PC-3 (cell line): Measurements from ENCODE around the gene SULT1C4. TPM values are rescaled to one million over a fixed set of nuclear protein-coding genes. Genes with fewer than 3 reads are reported as not detected.

Experiments
- ATAC-seq: fragments of 200-7000 bp; cut with Tn5 transposase; 2 replicates; pipeline ENCODE4 v1.9.1; 2020; ENCODE audit warnings: mild to moderate bottlenecking, moderate library complexity
- BruUV-seq: library from RNA; stranded (reverse); fragments of 400-500 nt; replicated peaks from 2 replicates; lab custom pipeline; 2021; lab: Mats Ljungman, UMichigan
- CTCF ChIA-PET: fragments of 300-600 bp; sonication (Branson Sonifier 250); formaldehyde crosslinking; loops from one replicate; lab custom pipeline; 2022; ENCODE audit warnings: antibody characterized with exemption; lab: Charles Lee
- POLR2A ChIA-PET: fragments of 300-600 bp; sonication (Branson Sonifier 250); formaldehyde crosslinking; loops from one replicate; lab custom pipeline; 2022; ENCODE audit warnings: antibody characterized with exemption; ENCODE audit not compliant: unreplicated experiment; lab: Charles Lee
- DNase-seq: peaks from one replicate; pipeline ENCODE4 v3.0.0-alpha.2; 2015
- H2AFZ ChIP-seq: fragments of 300-600 bp; sonication (generic); 2 replicates; pipeline ENCODE4 v1.6.0; 2016; ENCODE audit warnings: antibody characterized with exemption, low read length
- H3F3A ChIP-seq: fragments of 300-600 bp; sonication (generic); one replicate; pipeline ENCODE4 v1.6.0; 2017; ENCODE audit warnings: antibody characterized with exemption, low read length, control low read depth, mild to moderate bottlenecking; ENCODE audit not compliant: unreplicated experiment
- H3K27ac ChIP-seq: fragments of 300-600 bp; sonication (generic); 2 replicates; pipeline ENCODE4 v1.5.1; 2016; ENCODE audit warnings: mild to moderate bottlenecking, low read length
- H3K27me3 ChIP-seq: fragments of 300-600 bp; sonication (generic); 2 replicates; pipeline ENCODE4 v1.6.1; 2016; ENCODE audit warnings: low read length, mixed read lengths
- H3K36me3 ChIP-seq: fragments of 300-600 bp; sonication (generic); 2 replicates; pipeline ENCODE4 v1.6.1; 2016; ENCODE audit warnings: low read depth, mixed run types, low read length, mixed read lengths
- H3K4me1 ChIP-seq: fragments of 300-600 bp; sonication (generic); 2 replicates; pipeline ENCODE4 v1.5.1; 2016; ENCODE audit warnings: low read length; ENCODE audit not compliant: insufficient read depth
- H3K4me2 ChIP-seq: fragments of 300-600 bp; sonication (generic); 2 replicates; pipeline ENCODE4 v1.6.0; 2016; ENCODE audit warnings: low read length
- H3K4me3 ChIP-seq: fragments of 300-600 bp; sonication (generic); 2 replicates; pipeline ENCODE4 v1.5.1; 2016; ENCODE audit warnings: mild to moderate bottlenecking, low read length, mixed read lengths
- H3K79me2 ChIP-seq: fragments of 300-600 bp; sonication (generic); 2 replicates; pipeline ENCODE4 v1.6.1; 2017; ENCODE audit warnings: low read length, mixed read lengths
- H3K9ac ChIP-seq: fragments of 300-600 bp; sonication (generic); 2 replicates; pipeline ENCODE4 v1.6.0; 2016; ENCODE audit warnings: mild to moderate bottlenecking, low read length
- H3K9me2 ChIP-seq: fragments of 300-600 bp; sonication (generic); replicated peaks from 2 replicates; pipeline ENCODE4 v1.6.1; 2016; ENCODE audit warnings: mixed run types, low read length, mixed read lengths
- H3K9me3 ChIP-seq: fragments of 300-600 bp; sonication (generic); 2 replicates; pipeline ENCODE4 v1.6.1; 2016; ENCODE audit warnings: low read length, mixed read lengths
- H4K20me1 ChIP-seq: fragments of 300-600 bp; sonication (generic); 2 replicates; pipeline ENCODE4 v1.6.1; 2016; ENCODE audit warnings: low read length, mixed read lengths
- CTCF ChIP-seq: fragments of 300-600 bp; sonication (generic); conservative IDR thresholded peaks from 2 replicates; pipeline ENCODE4 v1.5.1; 2017; ENCODE audit warnings: antibody characterized with exemption, low read depth, mild to moderate bottlenecking, low read length
- EZH2 ChIP-seq: fragments of 300-600 bp; sonication (generic); IDR thresholded peaks from one replicate; pipeline ENCODE4 v1.6.1; 2017; ENCODE audit warnings: antibody characterized with exemption, mild to moderate bottlenecking, low read length; ENCODE audit not compliant: unreplicated experiment
- EZH2phosphoT487 ChIP-seq: fragments of 300-600 bp; sonication (generic); IDR thresholded peaks from 2 replicates; pipeline ENCODE4 v1.6.1; 2018; ENCODE audit warnings: mild to moderate bottlenecking, antibody characterized with exemption, low read length, borderline replicate concordance
- intact Hi-C: fragments of 100-400 bp; cut with micrococcal nuclease; formaldehyde crosslinking; loops from 2 replicates; pipeline ENCODE4 v1.9.0; 2023
- total RNA-seq: library from RNA; depleted of rRNA; stranded (reverse); fragments of >200 nt; gene quantifications from 2 replicates; pipeline ENCODE4 v1.2.3, GENCODE V29; 2014

The SULT1C4 gene
- total RNA-seq, 1 experiment from 2014 or later, result not detected

- Histone ChIP-seq H3K4me1 (no peaks in the 10 kb centered on the region), H3K4me2 (no peak overlapping the region), H3K9me2 (0 out of 2 replicates have a peak, but pooled peaks cover 5% of the 10 kb centered on the region), H2AFZ (no peak overlapping the region), H3K9me3 (no peaks in the 10 kb centered on the region), H3K4me3 (no peak overlapping the region), H3K36me3 (no peaks in the 10 kb centered on the region), H4K20me1 (no peaks in the 10 kb centered on the region), H3K79me2 (no peaks in the 10 kb centered on the region), H3F3A (no peaks in the 10 kb centered on the region), H3K9ac (no peak overlapping the region), H3K27me3 (no peaks in the 10 kb centered on the region), H3K27ac (no peak overlapping the region)
- ATAC-seq, result no peak
- ChIA-PET CTCF (no interaction called here), POLR2A (no interaction called here)
- no peak for DNase-seq
- intact Hi-C loops, result no loop called here
- TF ChIP-seq EZH2phosphoT487 (no peak), CTCF (no peak), EZH2 (no peak)
- BruUV-seq, result no TSS peak
These were observed 980 bp upstream of the SULT1C4 start for GRCh38 chr2:108376774-108377173.

GRCh38 chr2:108377401-108377800, 353 bp upstream of the SULT1C4 start:
- POLR2A ChIA-PET, result no interaction called here
- Histone ChIP-seq H3K36me3 (no peaks in the 10 kb centered on the region), H3K9me2 (0 out of 2 replicates have a peak, but pooled peaks cover 5% of the 10 kb centered on the region), H4K20me1 (no peaks in the 10 kb centered on the region), H3K4me2 (no peak overlapping the region), H2AFZ (no peak overlapping the region), H3K9me3 (no peaks in the 10 kb centered on the region), H3K4me3 (no peak overlapping the region), H3K27me3 (no peaks in the 10 kb centered on the region), H3K27ac (no peak overlapping the region), H3K4me1 (0 out of 2 replicates have a peak, but pooled peaks cover 4% of the 10 kb centered on the region), H3F3A (no peaks in the 10 kb centered on the region), H3K9ac (no peak overlapping the region), H3K79me2 (no peaks in the 10 kb centered on the region)
- TF ChIP-seq EZH2, result no peak
- TF ChIP-seq EZH2phosphoT487, result no peak
- no peak for TF ChIP-seq CTCF
- intact Hi-C loops, result no loop called here
- no peak for DNase-seq
- no peak for ATAC-seq
- BruUV-seq, result no TSS peak
- CTCF ChIA-PET, result no interaction called here

- 0 out of 2 replicates have a peak, but pooled peaks cover 4% of the 10 kb centered on the region for H3K4me1 ChIP-seq
- no peak overlapping the region for H3K27ac ChIP-seq
- H3K9me2 ChIP-seq, result 0 out of 2 replicates have a peak, but pooled peaks cover 5% of the 10 kb centered on the region
- H3K27me3 ChIP-seq, result no peaks in the 10 kb centered on the region
- no peak overlapping the region for H2AFZ ChIP-seq
- no TSS peak for BruUV-seq
- no peaks in the 10 kb centered on the region for H3K79me2 ChIP-seq
- intact Hi-C loops, result no loop called here
- no peaks in the 10 kb centered on the region for H3F3A ChIP-seq
- H4K20me1 ChIP-seq, result no peaks in the 10 kb centered on the region
- no peak for ATAC-seq
- H3K9ac ChIP-seq, result no peak overlapping the region
- no peaks in the 10 kb centered on the region for H3K36me3 ChIP-seq
- POLR2A ChIA-PET, result no interaction called here
- no peak for DNase-seq
- CTCF ChIA-PET, result no interaction called here
- no peak for TF ChIP-seq CTCF
- H3K9me3 ChIP-seq, result no peaks in the 10 kb centered on the region
- no peak overlapping the region for H3K4me3 ChIP-seq
- no peak overlapping the region for H3K4me2 ChIP-seq
These were observed 1.1 kb downstream of the SULT1C4 start for GRCh38 chr2:108378851-108379250.
